Endothelial cell of umbilical vein (primary cell): ENCODE results near the gene SDHB. TPM values are rescaled to one million over a fixed set of nuclear protein-coding genes. Genes with fewer than 3 reads are reported as not detected.

ENCODE experiments used
- BruUV-seq: library from RNA; stranded (reverse); fragments of 400-500 nt; replicated peaks from 2 replicates; lab custom pipeline; 2021; lab: Mats Ljungman, UMichigan
- CTCF ChIA-PET: fragments of 300-600, 350-600 bp; sonication (Branson Sonifier 250); formaldehyde crosslinking; loops from one replicate; lab custom pipeline; 2021; ENCODE audit warnings: antibody characterized with exemption, inconsistent platforms; lab: Charles Lee
- POLR2A ChIA-PET: fragments of 300-600, 350-600 bp; sonication (Branson Sonifier 250); formaldehyde crosslinking; loops from one replicate; lab custom pipeline; 2021; ENCODE audit warnings: antibody characterized with exemption, inconsistent platforms; lab: Charles Lee
- DNase-seq: peaks from one replicate; pipeline ENCODE4 v3.0.0-alpha.2; 2011; ENCODE audit warnings: low read depth, low spot score
- FAIRE-seq: peaks from 2 replicates; lab custom pipeline; 2011; peaks lifted over from hg19 to GRCh38; lab: Jason Lieb, UNC
- H2AFZ ChIP-seq: 2 replicates; pipeline ENCODE4 v1.6.0; 2012; ENCODE audit warnings: low read depth, low read length, control low read depth, inconsistent platforms
- H3K27ac ChIP-seq: 2 replicates; pipeline ENCODE4 v1.5.1; 2011; ENCODE audit warnings: low read depth, mild to moderate bottlenecking, control low read depth, low read length, moderate library complexity; ENCODE audit not compliant: insufficient read depth
- H3K27me3 ChIP-seq, 2 experiments: 2 replicates each; pipeline versions ENCODE4 v1.6.0 to v1.6.1; 2011; ENCODE audit warnings: low read length in 2 of 2, mixed read lengths in 1 of 2; ENCODE audit not compliant: control insufficient read depth in 2 of 2, insufficient read depth in 2 of 2
- H3K36me3 ChIP-seq, 2 experiments: 2 replicates in 1 of 2; 3 replicates in 1 of 2; pipeline ENCODE4 v1.5.1; 2011; ENCODE audit warnings: low read length in 2 of 2, mild to moderate bottlenecking in 1 of 2, moderate library complexity in 1 of 2; ENCODE audit not compliant: control insufficient read depth in 2 of 2, insufficient read depth in 2 of 2; ENCODE audit errors: extremely low read depth in 1 of 2
- H3K4me1 ChIP-seq: 3 replicates; pipeline ENCODE4 v1.5.1; 2011; ENCODE audit warnings: mild to moderate bottlenecking, low read length; ENCODE audit not compliant: control insufficient read depth, insufficient read depth; ENCODE audit errors: extremely low read depth
- H3K4me2 ChIP-seq: 2 replicates; pipeline ENCODE4 v1.6.1; 2011; ENCODE audit warnings: low read length, control low read depth, mixed read lengths; ENCODE audit not compliant: insufficient read depth
- H3K4me3 ChIP-seq, 3 experiments: fragments of 200-600 bp in 1 of 3; sonication (generic), shearing (Covaris generic) in 1 of 3; replicated peaks in 1 of 3; 2 replicates each; pipeline ENCODE4 v1.5.1; 2011 to 2016; ENCODE audit warnings: control low read depth in 3 of 3, low read length in 3 of 3, mild to moderate bottlenecking in 2 of 3, inconsistent platforms in 1 of 3, low read depth in 1 of 3, moderate library complexity in 1 of 3; ENCODE audit not compliant: insufficient read depth in 1 of 3
- H3K79me2 ChIP-seq: 2 replicates; pipeline ENCODE4 v1.6.0; 2012; ENCODE audit warnings: low read length, inconsistent platforms; ENCODE audit not compliant: control insufficient read depth, insufficient read depth
- H3K9ac ChIP-seq: replicated peaks from 2 replicates; pipeline ENCODE3; 2011; ENCODE audit warnings: low read length, control low read depth; ENCODE audit not compliant: insufficient read depth; ENCODE audit errors: extremely low read depth
- H3K9me1 ChIP-seq: replicated peaks from 3 replicates; pipeline ENCODE4 v1.6.0; 2011; ENCODE audit warnings: mild to moderate bottlenecking, low read length; ENCODE audit not compliant: control insufficient read depth, insufficient read depth; ENCODE audit errors: extremely low read depth
- H3K9me3 ChIP-seq: replicated peaks from 2 replicates; pipeline ENCODE4 v1.5.1; 2012; ENCODE audit warnings: low read length, inconsistent platforms; ENCODE audit not compliant: control insufficient read depth, insufficient read depth
- H4K20me1 ChIP-seq: replicated peaks from 2 replicates; pipeline ENCODE3; 2011; ENCODE audit warnings: mild to moderate bottlenecking, low read length; ENCODE audit not compliant: control insufficient read depth, insufficient read depth; ENCODE audit errors: extremely low read depth
- CTCF ChIP-seq, 2 donors: IDR thresholded peaks; 1 replicate in 1 of 2; 2 replicates in 1 of 2; pipeline ENCODE4 v1.5.1; 2011; ENCODE audit warnings: low read length in 2 of 2, mild to moderate bottlenecking in 2 of 2, moderate library complexity in 2 of 2, control low read depth in 1 of 2, inconsistent platforms in 1 of 2, low read depth in 1 of 2; ENCODE audit not compliant: insufficient read depth in 1 of 2; ENCODE audit errors: extremely low read depth in 1 of 2
- EZH2 ChIP-seq: IDR thresholded peaks from 2 replicates; pipeline ENCODE4 v1.6.1; 2012; ENCODE audit warnings: borderline replicate concordance, low read depth, mild to moderate bottlenecking, moderate library complexity, low read length, inconsistent platforms; ENCODE audit not compliant: severe bottlenecking
- FOS ChIP-seq: IDR thresholded peaks from 2 replicates; pipeline ENCODE4 v1.6.1; 2011; ENCODE audit warnings: mild to moderate bottlenecking, low read length, moderate library complexity, borderline replicate concordance; ENCODE audit not compliant: insufficient read depth
- GATA2 ChIP-seq: IDR thresholded peaks from 2 replicates; pipeline ENCODE4 v1.7.0; 2011; ENCODE audit warnings: low read depth, mild to moderate bottlenecking, moderate library complexity, mixed read lengths, low read length; ENCODE audit not compliant: insufficient read length, insufficient read depth
- JUN ChIP-seq: IDR thresholded peaks from 2 replicates; pipeline ENCODE4 v1.6.1; 2011; ENCODE audit warnings: borderline replicate concordance, low read depth; ENCODE audit not compliant: insufficient read length, insufficient read depth
- MAX ChIP-seq: IDR thresholded peaks from 2 replicates; pipeline ENCODE4 v1.6.1; 2011; ENCODE audit not compliant: insufficient read depth, insufficient read length
- MYC ChIP-seq: IDR thresholded peaks from one replicate; pipeline ENCODE4 v1.6.1; 2011; ENCODE audit warnings: mild to moderate bottlenecking, low read depth, low read length
- POLR2A ChIP-seq: IDR thresholded peaks from 2 replicates; pipeline ENCODE4 v1.6.1; 2012; ENCODE audit warnings: low read depth, mild to moderate bottlenecking, control low read depth, low read length
- POLR2AphosphoS5 ChIP-seq: IDR thresholded peaks from 2 replicates; pipeline ENCODE4 v1.6.1; 2012; ENCODE audit warnings: low read depth, mild to moderate bottlenecking, control low read depth, low read length, moderate library complexity; ENCODE audit not compliant: insufficient read depth
- dilution Hi-C: fragments of 300-500 bp; cut with MboI; formaldehyde crosslinking; loops from one replicate; pipeline ENCODE4 v1.15.0; 2019; ENCODE audit warnings: low sequenced_read_pairs; ENCODE audit not compliant: extremely low pct_ligation_motif_present
- intact Hi-C: fragments of 100-400 bp; cut with micrococcal nuclease; formaldehyde crosslinking; loops from one replicate; pipeline ENCODE4 v1.10.0; 2022
- polyA plus RNA-seq, 4 experiments: library from polyadenylated mRNA; depleted of rRNA in 3 of 4; stranded (reverse) in 3 of 4; unstranded in 1 of 4; fragments of >200 nt; gene quantifications; 2 replicates each; pipeline versions ENCODE4 v1.2.1 to v1.2.3, GENCODE V29; 2011 to 2012; ENCODE audit warnings: missing spikeins in 1 of 4
- total RNA-seq: library from RNA; stranded (reverse); gene quantifications from 2 replicates; pipeline ENCODE4 v1.2.3, GENCODE V29; 2021

Gene SDHB
- total and polyA plus RNA-seq, 2 donors (not counting 3 experiments of a cell fraction or from before 2014, with no cell fraction given) = 96.2 to 98.1 TPM

GRCh38 chr1:17023102-17023501 lies 30.7 kb downstream of the SDHB start:
- dilution Hi-C loops = no loop called here
- Histone ChIP-seq H3K9ac (no peak overlapping the region), H3K36me3 (peaks cover 25 to 48% of the 10 kb centered on the region in 2 experiments), H3K27me3 (no peaks in the 10 kb centered on the region), H3K79me2 (no peaks in the 10 kb centered on the region), H4K20me1 (no peaks in the 10 kb centered on the region), H3K9me1 (no peaks in the 10 kb centered on the region), H3K27ac (no peak overlapping the region), H3K4me2 (no peak overlapping the region), H3K4me1 (no peaks in the 10 kb centered on the region), H3K4me3 (no peak overlapping the region), H3K9me3 (no peaks in the 10 kb centered on the region), H2AFZ (no peak overlapping the region)
- CTCF ChIA-PET = interaction anchor here (0.9 to 1.4 kb wide), 3 partner anchors 25 to 71 kb away, joined by 3 read pairs; no protein-coding TSS in a partner anchor
- FAIRE-seq = no peak
- TF ChIP-seq EZH2 (no peak), JUN (no peak), CTCF (IDR thresholded peaks at IDR 0.05; ENCODE audit: extremely low read depth in 1 of 2, insufficient read depth in 1 of 2, low read depth in 1 of 2, low read length in 2 of 2) (no peak), GATA2 (no peak), POLR2AphosphoS5 (no peak), MYC (no peak), POLR2A (no peak), FOS (no peak), MAX (no peak)
- intact Hi-C loops = no loop called here
- POLR2A ChIA-PET = no interaction called here
- no TSS peak for BruUV-seq
- DNase-seq = no peak
